GM10847 (cell line): ENCODE results near the gene TBC1D10A.

Source experiments
- POLR2A ChIP-seq: IDR thresholded peaks from 2 replicates; pipeline ENCODE4 v1.6.1; 2011; ENCODE audit not compliant: insufficient read length; ENCODE audit errors: extremely low read depth

TBC1D10A gene

DNA sequence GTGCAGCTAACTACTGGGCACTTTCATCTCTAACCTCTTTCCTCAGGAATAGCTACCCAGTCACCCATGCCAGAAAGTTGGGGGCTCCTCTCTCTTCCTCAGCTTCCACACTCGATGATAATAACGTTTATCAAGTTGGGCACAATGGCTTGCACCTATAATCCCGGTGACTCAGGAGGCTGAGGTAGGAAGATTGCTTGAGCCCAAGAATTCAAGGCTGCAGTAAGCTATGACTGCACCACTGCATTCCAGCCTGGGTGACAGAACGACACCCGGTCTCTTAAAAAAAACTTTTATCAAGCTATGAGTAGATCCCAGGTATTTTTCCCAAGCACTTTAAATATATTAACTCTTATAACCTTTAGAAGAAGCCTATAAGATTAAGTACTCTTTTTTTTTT is 27.9 kb upstream of the TBC1D10A start:
- TF ChIP-seq POLR2A = no peak

DNA sequence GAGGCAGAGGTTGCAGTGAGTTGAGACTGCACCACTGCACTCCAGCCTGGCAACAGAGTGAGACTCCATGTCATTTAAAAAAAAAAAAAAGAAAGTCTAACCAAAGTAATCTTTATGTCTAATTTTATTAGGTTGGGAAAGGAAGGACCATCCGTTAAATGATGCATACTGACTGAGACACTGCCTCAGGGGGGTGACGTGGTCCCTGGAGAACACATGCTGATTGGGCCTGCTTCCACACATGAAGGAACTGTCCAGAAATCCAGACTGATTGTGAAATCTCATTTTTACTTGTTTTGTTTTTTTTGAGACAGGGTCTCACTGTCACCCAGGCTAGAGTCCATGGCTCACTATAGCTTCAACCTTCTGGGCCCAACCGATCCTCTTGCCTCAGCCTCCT is 24.5 kb upstream of the TBC1D10A start:
- no peak for TF ChIP-seq POLR2A

DNA sequence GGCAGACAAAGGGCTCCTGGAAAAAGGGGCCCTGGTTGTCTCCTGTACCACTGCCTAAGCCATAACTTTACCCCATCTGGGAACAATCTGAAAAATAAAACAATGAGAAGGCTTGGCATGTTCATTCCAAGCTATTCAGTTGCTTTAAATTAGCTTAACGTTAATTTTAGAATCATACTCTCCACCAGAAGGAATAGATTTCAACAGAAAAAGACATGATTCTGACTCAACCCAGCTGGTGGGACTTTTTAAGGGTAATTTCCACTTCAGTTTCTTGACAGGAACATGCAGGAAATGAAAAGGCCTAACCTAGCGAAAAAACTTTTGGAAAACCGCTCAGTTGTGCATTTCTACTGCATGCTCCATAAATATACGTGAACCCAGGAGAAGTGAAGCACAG is 22.1 kb upstream of the TBC1D10A start:
- TF ChIP-seq POLR2A = no peak

DNA sequence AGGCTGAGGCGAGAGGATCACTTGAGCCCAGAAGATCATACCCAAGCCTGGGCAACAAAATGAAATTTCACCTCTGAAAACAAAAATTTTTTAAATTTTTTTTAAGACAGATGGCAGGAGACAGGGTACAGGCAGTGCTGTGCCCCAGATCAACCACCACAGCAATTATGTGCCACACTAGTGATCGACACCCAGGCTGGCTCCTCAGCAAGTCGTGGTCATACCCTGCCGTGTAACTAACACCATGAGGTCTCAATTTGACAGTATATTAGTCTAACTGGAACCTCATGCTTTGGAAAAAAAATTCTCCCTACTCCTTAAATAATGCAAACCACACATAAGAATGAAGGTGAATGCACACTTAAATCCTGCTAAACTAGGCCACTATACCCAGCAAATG is 21.7 kb upstream of the TBC1D10A start:
- TF ChIP-seq POLR2A = no peak

DNA sequence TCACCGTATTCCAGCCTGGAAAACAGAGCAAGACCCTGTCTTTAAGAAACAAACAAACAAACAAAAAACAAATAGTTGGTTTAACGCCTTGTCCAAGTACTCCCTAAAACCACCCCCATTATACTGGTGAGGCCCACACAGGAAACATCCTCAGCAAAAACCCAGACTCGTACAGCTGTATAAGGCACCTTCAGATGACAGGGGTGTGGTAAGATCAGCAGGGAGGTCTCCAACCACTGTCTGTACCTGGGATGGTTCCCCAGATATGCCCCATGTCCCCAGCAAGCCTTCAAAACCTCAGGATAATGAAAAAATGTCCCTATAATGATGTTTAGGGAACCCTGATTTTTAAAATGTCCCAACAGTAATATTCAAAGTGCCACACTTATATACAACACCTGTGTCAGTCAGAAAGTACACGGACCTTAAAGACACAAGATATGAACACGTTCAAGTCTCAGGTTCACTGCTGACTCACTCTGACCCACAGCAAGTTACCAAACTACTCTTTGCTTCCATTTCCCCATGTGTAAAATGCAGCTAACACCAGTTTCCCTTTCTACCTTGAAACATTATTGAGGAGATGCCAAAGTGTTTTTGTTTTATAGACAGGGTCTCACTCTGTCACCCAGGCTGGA is 20.6 kb upstream of the TBC1D10A start:
- TF ChIP-seq POLR2A = no peak

DNA sequence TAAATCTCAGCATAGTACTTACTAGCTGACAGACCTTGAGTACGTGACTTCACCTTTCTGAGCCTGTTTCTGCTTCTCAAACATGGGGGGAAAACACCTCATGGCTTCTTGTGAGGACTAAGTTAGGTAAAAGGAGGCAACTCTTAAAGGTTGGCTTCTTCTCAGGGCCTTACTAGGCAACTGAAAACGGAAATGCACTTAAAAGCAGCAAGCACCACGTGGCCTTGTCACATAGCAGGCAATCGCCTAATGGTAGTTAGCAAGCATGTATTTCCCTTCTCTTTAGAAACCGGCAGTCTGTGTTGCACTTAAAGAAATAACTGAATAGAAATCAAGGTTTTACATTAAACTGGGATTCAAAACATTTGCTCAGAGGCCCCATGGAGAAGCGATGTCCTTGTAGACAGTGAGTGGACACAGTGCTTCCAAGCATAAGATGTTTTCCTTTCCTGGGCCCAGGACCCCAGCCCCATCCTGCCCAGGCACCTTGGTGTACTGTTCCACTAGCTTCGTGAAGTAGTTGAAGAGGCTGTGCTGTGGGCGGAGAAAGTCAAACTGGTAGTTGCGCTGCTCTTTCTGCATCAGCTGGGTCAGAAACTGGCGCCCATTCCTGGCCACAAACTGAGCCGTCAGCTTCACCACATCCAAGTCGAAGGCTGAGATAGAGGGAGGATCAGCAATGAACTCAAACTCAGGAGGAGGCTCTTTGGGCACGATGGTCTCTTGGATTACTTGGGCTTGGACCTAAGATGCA is 17.9 kb upstream of the TBC1D10A start:
- no peak for TF ChIP-seq POLR2A

DNA sequence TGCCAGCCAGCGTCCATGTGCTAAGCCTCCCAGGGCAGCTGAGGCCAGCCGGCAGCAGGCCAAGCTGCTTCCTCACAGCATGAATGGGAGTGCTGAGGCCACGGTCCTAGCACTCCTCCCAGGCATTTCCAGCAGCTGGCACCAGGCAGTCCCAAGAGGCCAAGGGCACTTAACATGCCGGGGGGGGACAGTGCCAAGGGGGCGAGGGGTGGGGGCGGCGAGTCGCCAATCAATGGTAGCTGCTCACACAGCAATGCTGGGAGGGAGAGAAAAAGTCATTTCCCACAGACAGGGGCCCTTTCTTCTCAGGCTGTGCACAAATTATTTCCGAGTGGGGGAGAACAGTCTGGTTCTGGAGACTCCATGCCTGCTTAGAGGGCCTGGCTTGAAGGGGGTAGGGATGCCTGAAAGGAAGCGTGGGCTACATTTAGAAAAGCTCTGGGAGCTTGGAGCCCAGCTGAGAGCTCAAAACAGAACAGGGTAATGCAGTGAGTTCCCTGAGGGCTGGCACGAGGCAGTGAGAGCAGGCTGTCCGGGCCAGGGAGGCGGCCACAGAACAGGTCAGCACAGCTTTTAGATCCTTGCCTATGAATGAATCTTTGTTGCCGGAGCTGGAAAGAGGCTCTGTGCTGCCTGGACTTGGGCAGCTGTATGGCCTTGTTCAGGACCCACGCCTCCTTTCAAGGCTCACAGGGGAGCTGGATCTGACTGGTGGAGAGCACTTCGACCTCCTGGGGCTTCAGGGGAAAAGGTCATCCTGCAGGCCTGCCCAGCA is 14.4 kb upstream of the TBC1D10A start:
- no peak for TF ChIP-seq POLR2A

DNA sequence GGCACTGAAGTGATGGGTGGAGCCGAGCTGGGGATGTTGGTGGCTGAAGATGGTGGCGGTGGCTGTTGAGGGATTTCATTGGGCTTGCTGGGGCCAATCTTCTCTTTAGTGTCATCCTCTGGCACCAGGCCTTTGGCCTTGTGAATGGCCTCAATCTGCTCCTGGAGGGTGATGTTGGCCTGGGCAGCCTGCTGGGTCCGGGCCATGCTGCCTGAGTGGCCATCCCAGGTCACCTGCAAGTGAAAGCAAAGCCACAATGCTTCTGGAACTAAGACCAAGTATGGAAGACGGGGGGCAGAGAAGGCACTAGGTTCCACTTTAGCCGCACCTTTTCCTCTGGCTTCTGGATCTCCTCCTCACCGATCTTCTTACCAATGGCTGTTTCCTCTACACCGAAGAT is 12.1 kb upstream of the TBC1D10A start:
- no peak for TF ChIP-seq POLR2A

DNA sequence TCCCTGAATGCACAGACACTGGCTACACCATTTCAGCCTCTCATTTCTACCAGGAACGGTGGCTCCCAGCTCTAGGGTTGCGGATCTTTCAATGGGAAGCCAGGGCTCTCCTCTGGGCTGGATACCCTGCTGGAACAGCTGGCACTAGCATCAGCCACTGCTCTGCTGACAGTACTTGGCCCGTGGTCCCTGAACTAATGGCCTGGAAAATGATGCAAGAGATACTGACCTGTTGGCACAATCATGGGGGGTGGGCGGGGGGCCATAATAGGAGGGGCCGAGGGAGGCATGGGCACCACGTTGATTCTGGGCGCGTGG is 10.7 kb upstream of the TBC1D10A start:
- TF ChIP-seq POLR2A = no peak

DNA sequence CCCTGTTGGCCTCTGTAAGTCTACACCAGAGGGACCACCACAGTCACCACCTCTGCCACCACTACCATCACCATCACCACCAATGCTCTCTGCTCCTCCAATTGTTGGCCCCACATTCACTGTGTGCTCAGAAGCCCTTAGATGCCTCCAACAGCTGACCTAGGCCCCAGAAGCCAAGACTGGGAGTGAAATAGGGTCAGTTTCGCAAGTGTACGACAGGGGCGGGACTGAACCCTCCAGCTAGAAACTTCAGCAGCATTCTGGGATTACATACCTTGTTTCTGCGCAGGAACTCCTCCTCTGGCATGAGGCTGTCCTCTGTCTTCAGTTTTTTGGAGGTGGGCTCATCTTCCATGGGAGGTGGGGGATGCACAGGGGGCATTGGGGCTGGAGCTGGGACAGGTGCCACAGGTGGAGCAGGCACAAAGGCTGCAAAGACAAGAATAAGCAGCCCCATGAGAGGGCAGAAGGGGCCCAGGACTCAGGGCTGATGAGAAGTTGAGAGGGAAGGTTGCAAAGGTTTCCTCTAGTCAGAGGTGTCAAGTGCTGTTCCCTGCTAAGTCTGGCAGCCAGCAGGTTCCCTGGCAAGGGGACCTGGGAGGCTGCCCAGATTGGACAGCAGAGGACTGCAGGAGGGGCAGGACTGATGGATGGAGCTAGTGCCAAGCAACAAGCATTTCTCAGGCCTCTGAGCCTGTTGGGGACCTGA is 10.2 kb upstream of the TBC1D10A start:
- no peak for TF ChIP-seq POLR2A

DNA sequence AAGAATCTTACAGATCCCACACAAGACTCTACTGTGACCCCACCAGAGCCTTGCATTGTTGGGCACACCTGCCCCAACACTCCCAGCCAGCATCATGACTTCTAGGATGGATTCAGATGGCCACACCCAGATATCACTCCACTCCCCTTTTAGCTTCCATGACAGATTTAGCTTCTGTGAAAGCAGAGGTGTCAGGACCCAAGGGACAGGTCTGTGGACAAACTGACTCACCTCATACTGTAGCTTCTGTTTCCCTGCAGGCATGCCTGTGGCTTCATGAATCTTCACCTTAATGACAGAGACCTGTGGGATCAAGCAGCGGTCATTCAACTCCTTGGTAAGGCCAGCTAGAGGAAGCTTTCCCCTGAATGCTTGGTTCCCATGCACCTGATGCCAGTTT is 8.5 kb upstream of the TBC1D10A start:
- no peak for TF ChIP-seq POLR2A

DNA sequence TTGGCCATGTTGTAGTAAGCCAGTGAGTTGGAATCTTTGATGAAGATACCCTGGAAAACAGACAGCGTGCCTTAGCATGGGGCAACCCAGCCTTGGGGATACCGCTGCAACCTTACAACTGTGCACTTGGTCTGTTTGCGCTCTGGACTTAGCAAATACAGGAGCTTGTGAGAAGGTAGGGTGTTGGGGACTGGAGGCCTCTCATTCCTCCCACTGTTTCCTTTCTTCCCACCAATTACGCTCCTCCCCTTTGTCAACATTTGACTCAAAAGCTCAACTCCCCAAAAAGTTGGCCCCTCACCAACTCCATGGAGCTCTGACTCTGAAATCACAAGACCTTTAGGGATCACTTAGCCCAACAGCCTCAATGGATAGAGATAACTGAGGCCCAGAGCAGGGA is 7.9 kb upstream of the TBC1D10A start:
- TF ChIP-seq POLR2A = no peak

DNA sequence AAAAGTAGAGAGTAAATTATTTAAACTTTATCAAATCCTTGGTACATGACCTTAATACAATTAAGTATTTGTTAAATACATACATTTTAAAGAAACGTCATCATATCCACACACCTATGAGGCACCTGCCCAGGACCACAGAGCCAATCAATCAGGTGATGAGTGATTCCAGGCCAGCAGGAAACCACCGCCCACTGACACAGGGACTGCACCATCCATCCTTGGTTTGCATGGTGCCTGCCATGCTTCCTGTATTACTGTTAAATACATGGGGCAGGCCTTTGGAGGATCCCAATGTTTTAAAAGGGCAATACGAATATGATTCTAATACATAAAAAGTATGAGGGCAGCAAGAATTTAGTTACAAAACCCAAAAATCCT is 7.0 kb upstream of the TBC1D10A start:
- no peak for TF ChIP-seq POLR2A

DNA sequence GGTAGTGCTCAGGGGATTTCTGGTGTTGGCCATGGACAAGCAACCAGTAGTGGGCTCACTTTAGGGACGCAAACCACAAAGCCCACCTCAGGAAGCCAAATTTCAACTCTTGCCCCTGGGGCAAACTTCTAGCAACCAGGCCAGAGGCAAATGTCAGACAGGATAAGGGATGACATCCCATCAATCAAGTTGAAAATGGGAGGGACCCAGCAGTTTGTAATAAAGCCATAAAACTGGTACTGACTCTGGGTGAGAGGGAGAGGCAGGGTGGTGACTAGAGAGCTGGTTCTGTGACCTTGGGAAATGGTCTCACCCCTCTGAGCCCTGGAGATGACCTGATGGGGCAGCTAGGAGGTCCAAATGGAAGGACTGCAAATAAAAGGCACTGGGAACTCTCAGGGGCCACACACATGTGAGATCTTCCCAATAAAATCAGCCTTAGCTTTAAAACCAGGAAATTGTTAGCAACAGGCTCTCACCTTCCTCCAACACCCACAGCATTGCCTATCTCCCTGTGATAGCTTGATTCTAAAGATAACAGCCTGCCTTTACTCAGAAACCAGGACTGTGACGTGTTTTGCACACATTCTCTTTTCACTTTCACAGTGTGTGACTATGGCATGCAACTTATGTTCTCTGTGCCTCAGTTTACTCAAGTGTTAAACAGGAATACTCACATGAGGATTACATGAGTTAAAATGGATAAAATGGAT is 6.4 kb upstream of the TBC1D10A start:
- TF ChIP-seq POLR2A = no peak

DNA sequence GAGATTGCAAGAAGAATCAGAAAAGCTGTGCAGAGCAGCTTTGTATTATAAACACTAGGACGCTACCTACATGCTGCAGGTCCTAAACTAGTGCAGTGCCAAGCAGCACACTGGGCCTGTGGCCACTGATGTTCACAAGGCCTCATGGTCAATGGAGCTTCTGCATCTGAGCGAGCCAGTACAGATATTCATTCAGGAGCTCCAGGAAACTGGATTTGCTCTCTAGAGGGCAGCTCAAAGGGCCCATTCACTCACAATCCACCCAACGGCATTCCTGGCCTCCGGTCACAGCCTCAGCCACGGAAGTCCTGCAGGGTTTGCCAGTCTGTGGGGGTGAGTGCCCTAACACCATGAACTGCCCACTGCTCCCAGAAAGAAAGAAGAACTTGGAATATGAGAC is 5.8 kb upstream of the TBC1D10A start:
- TF ChIP-seq POLR2A = no peak

DNA sequence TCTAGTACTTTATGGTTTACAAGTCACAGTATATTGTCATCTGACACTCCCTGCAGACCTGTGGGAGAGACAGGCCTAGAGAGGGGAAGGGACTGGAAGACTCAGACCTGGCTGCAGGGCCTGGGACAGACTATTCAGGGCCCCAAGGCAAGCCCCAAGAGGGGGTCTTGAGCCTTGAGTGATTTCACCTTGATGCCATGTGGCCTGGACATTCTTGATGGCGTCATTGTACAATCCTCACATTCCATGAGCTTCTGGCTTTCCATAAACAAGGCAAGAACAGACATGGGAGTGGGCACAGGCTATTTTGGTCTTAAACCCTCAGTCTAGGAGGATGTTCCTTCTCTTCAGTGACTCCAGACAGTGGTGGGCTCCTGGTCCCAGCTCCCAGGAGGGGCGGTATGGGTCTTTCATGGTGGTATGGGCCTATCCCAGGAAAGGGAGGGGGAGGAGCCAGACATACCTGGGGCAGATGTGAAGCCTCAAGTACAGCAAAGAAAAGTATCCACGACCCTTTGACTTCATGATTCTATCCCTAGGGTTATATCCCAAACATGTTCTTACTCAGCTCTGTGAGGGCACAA is 1.8 kb upstream of the TBC1D10A start:
- TF ChIP-seq POLR2A = no peak
